PC-9 (cell line): ENCODE data around the gene CCDC66.
A peak's percentile ranks its signal among the peaks of the same experiment; 100 is the strongest.

Experiments
- EZH2 ChIP-seq: fragments of 200-600 bp; sonication (generic); IDR thresholded peaks from 2 replicates; pipeline ENCODE4 v1.8.0; 2017; ENCODE audit warnings: antibody characterized with exemption, low read depth
- TF ChIP-seq, protein P1 (sequence below): fragments of 200-600 bp; sonication (generic); conservative IDR thresholded peaks from 2 replicates; pipeline ENCODE4 v1.6.1; 2017; ENCODE audit warnings: mixed run types, antibody characterized with exemption, mild to moderate bottlenecking, moderate library complexity

- TF ChIP-seq, protein P1, sequence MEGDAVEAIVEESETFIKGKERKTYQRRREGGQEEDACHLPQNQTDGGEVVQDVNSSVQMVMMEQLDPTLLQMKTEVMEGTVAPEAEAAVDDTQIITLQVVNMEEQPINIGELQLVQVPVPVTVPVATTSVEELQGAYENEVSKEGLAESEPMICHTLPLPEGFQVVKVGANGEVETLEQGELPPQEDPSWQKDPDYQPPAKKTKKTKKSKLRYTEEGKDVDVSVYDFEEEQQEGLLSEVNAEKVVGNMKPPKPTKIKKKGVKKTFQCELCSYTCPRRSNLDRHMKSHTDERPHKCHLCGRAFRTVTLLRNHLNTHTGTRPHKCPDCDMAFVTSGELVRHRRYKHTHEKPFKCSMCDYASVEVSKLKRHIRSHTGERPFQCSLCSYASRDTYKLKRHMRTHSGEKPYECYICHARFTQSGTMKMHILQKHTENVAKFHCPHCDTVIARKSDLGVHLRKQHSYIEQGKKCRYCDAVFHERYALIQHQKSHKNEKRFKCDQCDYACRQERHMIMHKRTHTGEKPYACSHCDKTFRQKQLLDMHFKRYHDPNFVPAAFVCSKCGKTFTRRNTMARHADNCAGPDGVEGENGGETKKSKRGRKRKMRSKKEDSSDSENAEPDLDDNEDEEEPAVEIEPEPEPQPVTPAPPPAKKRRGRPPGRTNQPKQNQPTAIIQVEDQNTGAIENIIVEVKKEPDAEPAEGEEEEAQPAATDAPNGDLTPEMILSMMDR: peak; percentile 75
- TF ChIP-seq EZH2: no peak
Measured at GRCh38 chr3:56556908-56557830, at the start of gene CCDC66.
